A204.1 (cell line): ENCODE results near the gene PKIB.
A peak's percentile ranks its signal among the peaks of the same experiment; 100 is the strongest.

Experiments
- FAIRE-seq: peaks from 2 replicates; lab custom pipeline; 2012; peaks lifted over from hg19 to GRCh38; lab: Jason Lieb, UNC

PKIB gene

GRCh38 chr6:122621638-122622037, 11.4 kb downstream of the PKIB start:
- no peak for FAIRE-seq

GRCh38 chr6:122622479-122622878, 12.3 kb downstream of the PKIB start:
- no peak for FAIRE-seq

- no peak for FAIRE-seq
Observed at GRCh38 chr6:122623279-122623678, 13.1 kb downstream of the PKIB start.

GRCh38 chr6:122624853-122625252, 14.6 kb downstream of the PKIB start:
- FAIRE-seq: no peak

- FAIRE-seq: no peak
Observed at GRCh38 chr6:122628714-122629113, 18.5 kb downstream of the PKIB start.

GRCh38 chr6:122631571-122632249, 21.5 kb downstream of the PKIB start:
- FAIRE-seq: no peak

GRCh38 chr6:122640366-122640765, 30.2 kb downstream of the PKIB start:
- no peak for FAIRE-seq

- FAIRE-seq: no peak
Observed at GRCh38 chr6:122641819-122642218, 31.6 kb downstream of the PKIB start.

GRCh38 chr6:122642604-122643003, 32.4 kb downstream of the PKIB start:
- peak; percentile 11 for FAIRE-seq

- FAIRE-seq: no peak
Observed at GRCh38 chr6:122645256-122645655, 35.1 kb downstream of the PKIB start.

- no peak for FAIRE-seq
Observed at GRCh38 chr6:122647765-122648164, 37.6 kb downstream of the PKIB start.

- FAIRE-seq: no peak
Observed at GRCh38 chr6:122648726-122649125, 38.5 kb downstream of the PKIB start.

GRCh38 chr6:122649701-122650100, 39.5 kb downstream of the PKIB start:
- no peak for FAIRE-seq

GRCh38 chr6:122650403-122650802, 40.2 kb downstream of the PKIB start:
- FAIRE-seq: no peak

GRCh38 chr6:122651031-122651430, 40.8 kb downstream of the PKIB start:
- no peak for FAIRE-seq

GRCh38 chr6:122651604-122652003, 41.4 kb downstream of the PKIB start:
- no peak for FAIRE-seq

- no peak for FAIRE-seq
Observed at GRCh38 chr6:122652431-122652830, 42.2 kb downstream of the PKIB start.

GRCh38 chr6:122653094-122653493, 42.9 kb downstream of the PKIB start:
- FAIRE-seq: no peak

- no peak for FAIRE-seq
Observed at GRCh38 chr6:122654012-122654411, 43.8 kb downstream of the PKIB start.

GRCh38 chr6:122657601-122658000, 47.4 kb downstream of the PKIB start:
- no peak for FAIRE-seq

- FAIRE-seq: no peak
Observed at GRCh38 chr6:122660296-122660695, 50.1 kb downstream of the PKIB start.

GRCh38 chr6:122663981-122664380, 53.8 kb downstream of the PKIB start:
- no peak for FAIRE-seq

- no peak for FAIRE-seq
Observed at GRCh38 chr6:122665929-122666328, 55.7 kb downstream of the PKIB start.

- no peak for FAIRE-seq
Observed at GRCh38 chr6:122666418-122666817, 56.2 kb downstream of the PKIB start.

GRCh38 chr6:122669418-122669817, 59.2 kb downstream of the PKIB start:
- FAIRE-seq: no peak
